ENCODE results near the gene TBCC. TPM values are rescaled to one million over a fixed set of nuclear protein-coding genes. Genes with fewer than 3 reads are reported as not detected.

Gene TBCC
- total and polyA plus RNA-seq, 2 of the 8 experiments (the other 6 are each of a cell fraction or from before 2014, with no cell fraction given), result 22.7 to 25.5 TPM

DNA sequence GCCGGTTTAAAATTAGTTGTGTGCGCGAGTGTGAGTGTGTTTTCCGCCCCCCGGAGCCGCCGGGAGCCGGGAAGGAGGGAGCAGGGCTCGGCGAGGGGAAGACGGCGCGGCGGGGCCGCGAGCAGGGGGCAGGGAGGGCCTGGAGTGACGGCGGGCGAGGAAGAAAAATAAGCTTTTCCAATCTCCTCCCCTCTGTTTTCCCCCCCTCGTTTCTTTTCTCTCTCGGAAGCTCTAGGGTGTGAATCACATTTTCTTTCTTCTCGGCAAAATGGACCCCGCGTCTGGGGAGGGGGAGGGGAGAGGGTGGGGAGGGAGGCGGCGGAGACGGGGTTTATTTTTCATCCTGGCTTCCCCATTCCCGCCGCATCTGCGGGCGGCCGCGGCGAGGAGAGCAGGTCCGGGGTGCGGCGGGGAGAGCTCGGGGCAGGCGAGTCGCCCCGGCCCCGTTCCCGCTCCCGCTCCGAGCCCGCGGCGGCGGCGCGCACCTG, 36.8 kb upstream of the TBCC start:
- no peak for FAIRE-seq
- WGBS, 2 experiments (ENCODE audit: extremely low coverage in 1 of 2, insufficient coverage in 1 of 2, insufficient read length in 1 of 2, insufficient replicate concordance in 2 of 2, low coverage in 1 of 2, low lambda C conversion rate in 2 of 2, missing lambda C conversion rate in 1 of 2), result 0% methylated on average over 9 of the region's 51 CpGs; no CpG with 5 or more reads in 1 of the 2 experiments
- H4K91ac ChIP-seq (replicated peaks; ENCODE audit: insufficient read length, low read length), result peak overlapping the region; percentile 88
- peak overlapping the region; percentile 69 for H3K4ac ChIP-seq (replicated peaks; ENCODE audit: insufficient read length, low read depth, low read length)
- H3K4me1 ChIP-seq (replicated peaks in 1 of 4; ENCODE audit: control insufficient read depth in 3 of 4, insufficient read depth in 4 of 4, low read length in 3 of 4), result peaks cover 0 to 9% (median 0%) of the 10 kb centered on the region in 4 experiments; a peak in 3 of 7 replicates
- H3K36me3 ChIP-seq (ENCODE audit: control insufficient read depth in 2 of 4, insufficient read depth in 4 of 4, low read length in 3 of 4), result no peaks in the 10 kb centered on the region
- peak in 1 of 2 experiments; percentile 78 for DNase-seq (ENCODE audit: low read depth in 1 of 2, low spot score in 2 of 2)
- H3K23me2 ChIP-seq (ENCODE audit: low read depth, low read length), result no peaks in the 10 kb centered on the region; the same call in 1 of the 2 replicates
- no peak overlapping the region for H2AFZ ChIP-seq (ENCODE audit: low read length)
- H2BK15ac ChIP-seq (ENCODE audit: low read length), result no peak overlapping the region
- peak overlapping the region; percentile 75 for H4K5ac ChIP-seq (ENCODE audit: insufficient read length, low read depth, low read length)
- H2BK12ac ChIP-seq (ENCODE audit: low read depth, low read length), result no peak overlapping the region; the same call in 1 of the 2 replicates
- H3K4me2 ChIP-seq (ENCODE audit: insufficient read depth in 1 of 2, low read depth in 2 of 2, low read length in 2 of 2), result peak overlapping the region; percentile 69 to 72
- peak overlapping the region; percentile 82 to 96 (median 88) for H3K4me3 ChIP-seq (ENCODE audit: extremely low read depth in 1 of 4, insufficient read depth in 2 of 4, low read depth in 3 of 4, low read length in 4 of 4)
- H3K9ac ChIP-seq (replicated peaks in 1 of 4; ENCODE audit: extremely low read depth in 1 of 4, low read depth in 3 of 4, low read length in 3 of 4), result peak overlapping the region; percentile 95 to 100 (median 98)
- no peaks in the 10 kb centered on the region for H3K79me1 ChIP-seq (ENCODE audit: low read depth, low read length)
- H2BK120ac ChIP-seq (replicated peaks; ENCODE audit: low read depth, low read length), result no peak overlapping the region
- H4K8ac ChIP-seq (ENCODE audit: extremely low read depth, insufficient read depth, low read length), result peak overlapping the region; percentile 100
- peaks cover 9 to 50% of the 10 kb centered on the region in 2 experiments; a peak in 3 of 4 replicates for H3K79me2 ChIP-seq (ENCODE audit: control insufficient read depth in 1 of 2, insufficient read depth in 2 of 2, low read length in 2 of 2)
- no peak overlapping the region for H3K14ac ChIP-seq (ENCODE audit: insufficient read length)
- H2AK5ac ChIP-seq (ENCODE audit: low read depth, low read length), result 0 out of 2 replicates have a peak overlapping the region, but pooled peaks have one; percentile 46
- CTCF ChIA-PET (ENCODE audit: partially characterized antibody), result no interaction called here
- no peaks in the 10 kb centered on the region for H3K27me3 ChIP-seq (replicated peaks in 1 of 4; ENCODE audit: control insufficient read depth in 3 of 4, extremely low read depth in 1 of 4, insufficient read depth in 3 of 4, low read length in 3 of 4)
- peak overlapping the region; percentile 32; the same call in 1 of the 2 replicates for H3K18ac ChIP-seq (ENCODE audit: extremely low read depth, low read length)
- H4K20me1 ChIP-seq (replicated peaks in 1 of 2; ENCODE audit: control insufficient read depth in 1 of 2, insufficient read depth in 2 of 2, low read length in 2 of 2), result peaks cover 0 to 4% of the 10 kb centered on the region in 2 experiments
- peak overlapping the region; percentile 98 for H3K56ac ChIP-seq (replicated peaks; ENCODE audit: insufficient read length, low read depth, low read length)
- peak overlapping the region; percentile 95 for H2BK5ac ChIP-seq (ENCODE audit: low read depth, low read length)
- peak overlapping the region; percentile 98 for H3K27ac ChIP-seq (ENCODE audit: low read depth, low read length)
- no peak overlapping the region for H2BK20ac ChIP-seq (ENCODE audit: low read length)
- POLR2A ChIA-PET (ENCODE audit: partially characterized antibody), result interaction anchor here (0.8 to 13.8 kb wide), 19 partner anchors 8 to 568 kb away, joined by 3 to 277 read pairs (median 3); partner anchors contain the start of genes RPL7L1 and TBCC
- no peak overlapping the region for H3K23ac ChIP-seq (ENCODE audit: insufficient read length)
- no peaks in the 10 kb centered on the region for H3K9me3 ChIP-seq (ENCODE audit: insufficient read depth in 2 of 2, low read depth in 1 of 2, low read length in 1 of 2)
- no peak for TF ChIP-seq CEBPB (IDR thresholded peaks at IDR 0.05; ENCODE audit: low read depth, low read length)
- TF ChIP-seq CHD2 (IDR thresholded peaks at IDR 0.05; ENCODE audit: low read length), result no peak
- peak; percentile 69; the same call in 1 of the 2 replicates for TF ChIP-seq TAF1 (IDR thresholded peaks at IDR 0.05; ENCODE audit: low read depth, low read length)
- no peak for TF ChIP-seq TEAD4 (IDR thresholded peaks at IDR 0.05; ENCODE audit: low read depth, low read length)
- TF ChIP-seq CBX5 (IDR thresholded peaks at IDR 0.05; ENCODE audit: low read depth, low read length), result no peak
- no peak for TF ChIP-seq RAD21 (IDR thresholded peaks at IDR 0.05 in 1 of 2, conservative IDR thresholded peaks at IDR 0.05 in 1 of 2; ENCODE audit: low read depth in 2 of 2, low read length in 2 of 2)
- peak; percentile 81 for TF ChIP-seq POLR2AphosphoS5 (IDR thresholded peaks at IDR 0.05; ENCODE audit: low read depth, low read length)
- peak; percentile 80 to 83; a peak in 2 of 3 replicates for TF ChIP-seq POLR2A (IDR thresholded peaks at IDR 0.05; ENCODE audit: control extremely low read depth in 1 of 2, low read depth in 2 of 2, low read length in 2 of 2)
- TF ChIP-seq, protein P1, sequence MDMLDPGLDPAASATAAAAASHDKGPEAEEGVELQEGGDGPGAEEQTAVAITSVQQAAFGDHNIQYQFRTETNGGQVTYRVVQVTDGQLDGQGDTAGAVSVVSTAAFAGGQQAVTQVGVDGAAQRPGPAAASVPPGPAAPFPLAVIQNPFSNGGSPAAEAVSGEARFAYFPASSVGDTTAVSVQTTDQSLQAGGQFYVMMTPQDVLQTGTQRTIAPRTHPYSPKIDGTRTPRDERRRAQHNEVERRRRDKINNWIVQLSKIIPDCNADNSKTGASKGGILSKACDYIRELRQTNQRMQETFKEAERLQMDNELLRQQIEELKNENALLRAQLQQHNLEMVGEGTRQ (IDR thresholded peaks at IDR 0.05; ENCODE audit: low read length), result no peak
- TF ChIP-seq, protein P2, sequence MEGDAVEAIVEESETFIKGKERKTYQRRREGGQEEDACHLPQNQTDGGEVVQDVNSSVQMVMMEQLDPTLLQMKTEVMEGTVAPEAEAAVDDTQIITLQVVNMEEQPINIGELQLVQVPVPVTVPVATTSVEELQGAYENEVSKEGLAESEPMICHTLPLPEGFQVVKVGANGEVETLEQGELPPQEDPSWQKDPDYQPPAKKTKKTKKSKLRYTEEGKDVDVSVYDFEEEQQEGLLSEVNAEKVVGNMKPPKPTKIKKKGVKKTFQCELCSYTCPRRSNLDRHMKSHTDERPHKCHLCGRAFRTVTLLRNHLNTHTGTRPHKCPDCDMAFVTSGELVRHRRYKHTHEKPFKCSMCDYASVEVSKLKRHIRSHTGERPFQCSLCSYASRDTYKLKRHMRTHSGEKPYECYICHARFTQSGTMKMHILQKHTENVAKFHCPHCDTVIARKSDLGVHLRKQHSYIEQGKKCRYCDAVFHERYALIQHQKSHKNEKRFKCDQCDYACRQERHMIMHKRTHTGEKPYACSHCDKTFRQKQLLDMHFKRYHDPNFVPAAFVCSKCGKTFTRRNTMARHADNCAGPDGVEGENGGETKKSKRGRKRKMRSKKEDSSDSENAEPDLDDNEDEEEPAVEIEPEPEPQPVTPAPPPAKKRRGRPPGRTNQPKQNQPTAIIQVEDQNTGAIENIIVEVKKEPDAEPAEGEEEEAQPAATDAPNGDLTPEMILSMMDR (IDR thresholded peaks at IDR 0.05; ENCODE audit: control extremely low read depth in 1 of 3, insufficient read depth in 1 of 3, low read depth in 1 of 3, low read length in 3 of 3), result no peak
